HG03354 (cell line): Measurements from ENCODE around the gene TOGARAM1.

Experiments
- ATAC-seq: cut with Tn5 transposase; IDR thresholded peaks from one replicate; pipeline ENCODE4 v1.9.1; 2021; ENCODE audit warnings: mild to moderate bottlenecking; ENCODE audit not compliant: unreplicated experiment, poor library complexity, severe bottlenecking

TOGARAM1 gene

DNA sequence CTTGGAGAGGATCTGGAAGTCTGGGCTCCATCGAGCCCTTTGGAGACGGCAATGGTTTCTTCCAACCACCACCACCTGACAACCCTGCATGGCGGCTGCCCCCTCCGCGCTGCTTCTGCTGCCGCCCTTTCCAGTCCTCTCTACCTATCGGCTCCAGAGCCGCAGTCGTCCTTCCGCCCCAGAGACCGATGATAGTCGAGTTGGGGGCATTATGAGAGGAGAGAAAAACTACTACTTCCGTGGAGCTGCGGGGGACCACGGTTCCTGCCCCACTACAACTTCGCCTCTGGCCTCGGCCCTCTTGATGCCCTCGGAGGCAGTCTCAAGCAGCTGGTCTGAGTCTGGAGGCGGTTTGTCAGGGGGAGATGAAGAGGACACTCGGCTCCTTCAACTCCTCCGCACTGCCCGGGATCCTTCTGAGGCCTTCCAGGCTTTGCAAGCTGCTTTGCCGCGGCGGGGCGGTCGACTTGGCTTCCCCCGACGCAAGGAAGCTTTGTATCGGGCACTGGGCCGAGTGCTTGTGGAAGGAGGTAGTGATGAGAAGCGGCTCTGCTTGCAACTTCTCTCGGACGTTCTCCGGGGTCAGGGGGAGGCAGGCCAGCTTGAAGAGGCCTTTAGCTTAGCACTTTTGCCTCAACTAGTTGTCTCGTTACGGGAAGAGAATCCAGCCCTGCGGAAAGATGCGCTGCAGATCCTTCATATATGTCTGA is 499 bp downstream of the TOGARAM1 start:
- ATAC-seq = peak; percentile 37

DNA sequence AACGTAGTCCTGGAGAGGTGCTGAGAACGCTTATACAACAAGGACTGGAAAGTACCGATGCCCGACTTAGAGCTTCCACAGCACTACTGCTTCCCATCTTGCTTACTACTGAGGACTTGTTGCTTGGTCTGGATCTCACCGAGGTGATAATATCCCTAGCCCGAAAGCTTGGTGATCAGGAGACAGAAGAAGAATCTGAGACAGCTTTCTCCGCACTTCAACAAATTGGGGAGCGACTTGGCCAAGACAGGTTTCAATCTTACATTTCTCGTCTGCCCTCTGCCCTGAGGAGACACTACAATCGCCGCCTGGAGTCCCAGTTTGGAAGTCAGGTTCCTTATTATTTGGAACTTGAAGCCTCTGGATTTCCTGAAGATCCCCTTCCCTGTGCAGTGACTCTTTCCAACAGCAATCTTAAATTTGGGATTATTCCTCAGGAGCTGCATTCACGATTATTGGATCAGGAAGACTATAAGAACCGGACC is 1.1 kb downstream of the TOGARAM1 start:
- ATAC-seq = no peak

DNA sequence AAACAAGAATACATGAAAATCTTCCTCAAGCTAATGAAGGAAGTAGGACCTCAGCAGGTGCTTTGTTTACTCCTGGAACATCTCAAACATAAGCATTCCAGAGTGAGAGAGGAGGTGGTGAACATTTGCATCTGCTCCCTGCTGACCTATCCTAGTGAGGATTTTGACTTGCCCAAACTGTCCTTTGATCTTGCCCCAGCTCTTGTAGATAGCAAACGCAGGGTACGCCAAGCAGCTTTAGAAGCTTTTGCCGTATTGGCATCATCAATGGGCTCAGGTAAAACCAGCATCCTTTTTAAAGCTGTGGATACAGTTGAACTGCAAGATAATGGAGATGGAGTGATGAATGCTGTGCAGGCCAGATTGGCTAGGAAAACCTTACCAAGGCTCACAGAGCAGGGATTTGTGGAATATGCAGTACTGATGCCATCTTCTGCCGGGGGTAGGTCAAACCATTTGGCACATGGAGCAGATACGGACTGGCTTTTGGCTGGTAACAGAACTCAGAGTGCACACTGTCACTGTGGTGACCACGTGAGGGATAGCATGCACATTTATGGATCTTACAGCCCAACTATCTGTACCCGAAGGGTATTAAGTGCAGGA is 1.9 kb downstream of the TOGARAM1 start:
- ATAC-seq = no peak

DNA sequence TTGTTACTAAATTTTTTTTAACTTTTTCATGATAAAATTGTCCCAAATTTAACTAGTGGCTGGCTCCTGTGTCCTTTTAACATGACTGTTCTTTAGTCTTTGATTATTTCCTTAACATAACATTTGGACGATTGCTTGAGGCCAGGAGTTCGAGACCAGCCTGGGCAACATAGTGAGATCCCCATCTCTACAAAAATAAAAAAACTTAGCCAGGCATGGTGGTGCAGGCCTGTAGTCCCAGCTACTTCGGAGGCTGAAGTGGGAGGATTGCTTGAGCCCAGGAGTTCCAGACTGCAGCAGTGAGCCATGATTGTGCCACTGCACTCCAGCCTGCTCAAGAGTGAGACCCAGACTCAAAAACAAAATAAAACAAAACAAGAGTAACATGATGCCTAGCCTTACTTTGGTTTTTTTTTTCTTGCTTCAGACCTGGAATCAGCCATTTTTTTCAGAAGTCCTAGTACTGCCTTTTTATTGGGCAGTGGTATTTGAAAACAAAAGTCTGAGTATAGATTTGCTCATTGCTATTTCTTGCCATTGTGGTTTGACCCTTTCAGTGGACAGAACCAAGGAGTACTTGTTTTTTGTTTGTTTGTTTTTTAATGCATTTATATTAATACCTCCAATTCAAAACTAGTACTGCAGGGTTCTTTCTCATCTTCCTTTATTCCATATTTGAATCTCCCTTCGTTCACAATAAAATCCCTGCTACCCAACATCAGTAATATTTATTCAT is 4.8 kb downstream of the TOGARAM1 start:
- no peak for ATAC-seq

DNA sequence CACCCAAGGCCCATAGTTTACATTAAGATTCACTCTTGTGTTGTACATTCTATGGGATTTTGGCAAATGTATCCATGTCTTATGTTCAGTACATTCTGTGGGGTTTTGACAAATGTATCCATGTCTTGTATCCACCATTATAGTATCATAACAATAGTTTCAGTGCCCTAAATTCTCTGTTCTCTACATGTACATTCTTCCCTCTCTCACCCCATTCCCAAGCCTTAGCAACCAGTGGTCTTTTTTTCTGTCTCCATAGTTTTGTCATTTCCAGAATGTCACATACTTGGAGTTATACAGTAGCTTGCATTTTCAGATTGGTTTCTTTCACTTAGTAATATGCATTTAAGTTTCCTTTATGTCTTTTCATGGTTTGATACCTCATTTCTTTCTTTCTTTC is 6.7 kb downstream of the TOGARAM1 start:
- ATAC-seq = no peak

DNA sequence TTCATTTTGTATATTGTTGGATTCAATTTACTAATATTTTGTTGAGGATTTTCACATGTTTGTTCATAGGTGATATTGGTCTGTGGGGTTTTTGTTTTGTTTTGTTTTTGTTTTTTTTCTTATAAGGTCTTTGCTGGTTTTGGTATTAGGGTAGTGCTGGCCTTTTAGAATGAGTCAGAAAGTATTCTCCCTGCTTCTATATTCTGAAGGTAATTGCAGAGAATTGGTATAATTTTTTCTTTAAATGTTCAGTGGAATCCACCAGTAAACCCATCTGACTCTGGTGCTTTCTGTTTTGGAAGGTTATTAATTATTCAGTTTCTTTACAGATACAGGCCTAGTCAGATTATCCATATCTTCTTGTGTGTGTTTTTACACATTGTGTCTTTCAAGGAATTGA is 8.9 kb downstream of the TOGARAM1 start:
- ATAC-seq = no peak

DNA sequence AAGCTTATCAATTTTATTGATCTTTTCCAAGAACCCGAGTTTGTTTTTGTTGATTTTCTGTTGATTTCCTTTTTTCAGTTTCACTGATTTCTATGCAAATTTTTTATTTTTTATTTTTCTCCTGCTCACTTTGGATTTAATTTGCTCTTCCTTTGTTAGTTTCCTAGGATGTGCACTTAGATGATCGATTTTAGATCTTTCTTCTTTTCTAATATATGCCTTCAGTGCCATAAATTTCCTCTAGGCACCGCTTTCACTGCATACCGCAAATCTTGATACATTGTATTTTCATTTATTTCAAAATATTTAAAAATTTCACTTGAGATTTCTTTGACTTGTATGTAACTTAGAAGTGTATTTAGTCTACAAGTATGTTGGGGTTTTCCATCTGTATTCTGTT is 9.5 kb downstream of the TOGARAM1 start:
- no peak for ATAC-seq

DNA sequence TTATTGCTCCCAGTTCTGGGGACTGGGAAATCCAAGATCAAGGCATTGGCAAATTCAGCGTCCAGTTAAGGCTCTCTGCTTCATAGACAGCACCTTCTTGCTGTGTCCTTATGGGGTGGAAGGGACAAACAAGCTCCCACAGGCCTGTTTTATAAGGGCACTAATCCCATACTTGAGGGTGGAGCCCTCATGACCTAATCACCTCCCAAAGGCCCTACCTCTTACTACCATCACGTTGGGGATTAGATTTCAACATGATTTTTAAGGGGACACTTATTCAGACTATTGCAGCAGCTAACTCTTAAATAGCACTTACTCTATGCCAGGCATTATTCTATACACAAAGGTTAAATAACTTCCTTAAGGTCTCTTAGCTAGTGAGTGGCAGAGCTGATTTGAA is 17.3 kb downstream of the TOGARAM1 start:
- ATAC-seq = no peak

DNA sequence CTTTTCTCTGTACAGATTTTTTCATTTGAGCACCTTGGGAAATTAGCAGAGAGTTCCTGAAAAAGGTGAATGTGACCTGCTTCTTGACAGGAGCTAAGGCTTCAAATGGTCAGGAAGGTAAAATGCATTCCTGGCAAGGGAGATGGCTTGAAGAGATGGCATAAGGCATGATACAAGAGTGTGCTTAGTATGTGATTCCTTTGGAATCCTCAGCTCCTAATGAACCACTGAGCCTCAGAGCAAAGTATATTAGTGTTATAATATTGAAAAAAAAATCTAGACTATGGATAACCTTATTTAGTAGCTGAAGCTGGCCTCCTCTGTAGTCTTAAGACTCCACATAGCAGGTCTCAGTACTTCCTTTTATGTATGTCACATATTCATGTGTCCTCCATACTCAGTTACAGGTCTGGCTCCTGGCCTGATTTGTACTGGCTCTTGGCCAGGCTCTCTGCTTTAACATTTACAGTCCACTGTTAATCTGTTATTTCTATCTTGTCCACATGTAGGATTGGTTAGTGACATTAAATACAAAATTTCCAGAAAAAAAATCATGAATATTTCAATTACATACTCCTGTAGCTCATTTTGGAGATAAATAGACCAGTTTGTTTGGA is 17.9 kb downstream of the TOGARAM1 start:
- ATAC-seq = no peak

DNA sequence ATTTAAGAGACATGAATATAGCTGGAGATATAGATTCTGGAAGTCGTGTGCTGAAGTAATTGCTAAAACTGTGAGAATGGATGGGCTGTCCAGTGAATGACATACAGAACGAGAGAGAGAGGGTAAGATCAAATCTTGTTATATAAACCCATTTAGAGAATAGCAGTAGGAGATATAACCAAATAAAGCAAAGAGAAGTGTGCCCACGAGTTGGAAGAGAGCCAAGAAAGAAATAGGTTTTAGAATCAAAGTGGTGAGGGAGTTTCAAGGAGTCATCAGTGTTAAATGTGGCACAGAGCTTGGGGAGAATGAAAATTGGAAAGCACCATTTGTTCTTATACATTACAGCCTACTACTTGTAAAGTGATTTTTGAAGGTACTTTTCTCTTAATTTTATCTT is 19.2 kb downstream of the TOGARAM1 start:
- ATAC-seq = no peak

DNA sequence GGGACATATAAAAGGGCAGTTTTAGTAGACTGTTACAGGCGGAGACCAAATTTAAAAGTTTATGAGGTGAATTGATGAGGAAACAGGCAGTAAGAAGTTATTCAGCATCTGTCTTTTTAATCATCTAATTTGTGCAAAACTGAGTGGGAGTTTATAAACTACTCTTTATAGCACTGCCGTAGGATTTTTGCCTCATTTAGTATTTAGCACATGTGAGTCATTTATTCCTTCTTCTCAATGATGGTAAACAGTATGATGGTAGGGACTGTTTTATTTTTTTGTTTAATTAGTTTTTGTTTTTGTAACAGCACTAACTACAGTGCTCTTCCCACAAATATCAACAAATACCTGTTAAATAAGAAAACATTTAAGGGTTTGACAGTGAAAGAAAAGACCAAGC is 20.6 kb downstream of the TOGARAM1 start:
- ATAC-seq = no peak

DNA sequence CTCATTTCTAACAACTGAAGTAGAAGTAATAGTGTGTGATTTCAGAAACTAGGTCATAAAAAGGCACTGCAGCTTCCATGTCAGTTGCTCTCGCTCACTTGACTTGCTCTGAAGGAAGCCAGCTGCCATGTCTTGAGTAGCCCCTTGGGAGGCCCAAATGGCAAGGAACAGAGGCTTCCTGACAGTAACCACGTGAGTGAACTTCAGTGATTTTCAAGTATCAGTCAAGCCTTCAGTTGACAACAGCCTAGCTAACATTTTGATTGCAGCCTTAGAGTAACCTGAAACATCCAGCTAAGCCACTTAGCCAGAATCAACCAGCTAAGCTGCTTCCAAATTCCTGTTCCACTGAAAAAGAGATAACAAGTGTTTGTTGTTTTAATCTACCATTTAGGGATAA is 26.7 kb downstream of the TOGARAM1 start:
- no peak for ATAC-seq

DNA sequence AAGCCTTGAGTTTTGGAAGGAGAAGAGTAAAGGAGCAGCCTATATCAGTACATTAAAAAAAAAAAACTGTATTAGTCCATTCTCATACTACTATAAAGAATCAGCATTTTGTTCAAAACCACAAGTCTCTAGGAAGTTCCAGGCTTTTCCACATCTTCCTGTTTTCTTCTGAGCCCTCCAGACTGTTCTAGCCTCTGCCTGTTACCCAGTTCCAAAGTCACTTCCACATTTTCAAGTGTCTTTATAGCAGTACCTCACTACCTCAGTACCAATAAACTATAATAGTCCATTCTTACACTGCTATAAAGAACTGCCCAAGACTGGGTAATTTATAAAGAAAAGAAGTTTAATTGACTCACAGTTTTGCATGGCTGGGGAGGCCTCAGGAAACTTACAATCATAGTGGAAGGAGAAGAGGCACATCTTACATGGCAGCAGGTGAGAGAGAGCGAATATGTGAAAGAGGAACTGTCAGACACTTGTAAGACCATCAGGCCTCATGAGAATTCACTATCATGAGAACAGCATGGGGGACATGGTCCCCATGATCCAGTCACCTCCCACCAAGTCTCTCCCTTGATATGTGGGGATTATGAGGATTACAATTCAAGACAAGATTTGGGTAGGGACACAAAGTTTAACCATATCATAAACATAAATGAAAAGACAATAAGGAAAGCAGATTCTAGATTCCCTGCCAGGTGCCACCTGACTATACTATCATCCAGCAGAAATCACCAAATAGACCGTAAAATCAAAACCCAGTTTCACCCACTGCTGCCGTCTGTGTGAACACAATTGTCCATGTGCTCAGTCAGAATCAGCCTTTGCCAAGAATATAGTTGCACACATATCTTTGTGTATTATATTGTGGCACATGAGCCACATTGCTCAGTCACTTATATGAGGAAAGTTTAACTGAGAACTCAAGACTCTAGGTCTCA is 27.8 kb downstream of the TOGARAM1 start:
- ATAC-seq = no peak

DNA sequence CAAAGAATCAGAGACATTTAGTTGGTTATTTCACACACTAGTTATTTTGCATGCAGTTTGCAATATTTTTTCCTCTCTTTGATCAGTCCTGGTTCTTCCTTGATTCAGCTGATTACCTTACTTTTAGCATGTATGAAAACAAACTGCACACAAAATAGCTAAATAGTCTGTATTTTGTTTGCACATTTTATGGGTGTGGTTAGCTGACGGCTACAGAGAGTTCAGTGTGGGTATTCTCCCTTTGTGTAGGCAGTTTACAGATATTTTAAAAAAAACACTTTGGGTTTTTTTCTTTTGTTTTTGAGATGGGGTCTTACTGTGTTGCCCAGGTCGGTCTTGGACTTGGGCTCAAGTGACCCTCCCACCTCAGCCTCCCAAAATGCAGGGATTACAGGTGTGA is 28.5 kb downstream of the TOGARAM1 start:
- ATAC-seq = no peak

DNA sequence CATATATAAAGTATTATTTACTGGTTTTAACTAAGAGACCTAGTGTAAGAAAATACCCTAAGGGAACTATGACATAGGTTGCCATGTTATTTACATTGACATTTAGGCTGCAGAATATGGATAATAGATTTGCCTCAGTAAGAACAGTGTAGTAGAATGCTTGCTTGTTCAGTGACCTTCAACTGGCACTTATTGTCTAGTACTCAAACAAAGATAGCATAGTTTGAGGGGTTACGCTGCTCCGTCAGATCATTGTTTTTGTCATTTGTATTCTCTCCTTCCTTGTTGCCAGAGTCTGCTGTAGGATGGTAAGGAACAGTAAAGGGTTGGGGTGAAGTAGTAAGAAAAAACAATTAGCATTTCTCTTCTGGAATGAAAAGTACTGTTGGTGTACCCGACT is 33.2 kb downstream of the TOGARAM1 start:
- no peak for ATAC-seq

DNA sequence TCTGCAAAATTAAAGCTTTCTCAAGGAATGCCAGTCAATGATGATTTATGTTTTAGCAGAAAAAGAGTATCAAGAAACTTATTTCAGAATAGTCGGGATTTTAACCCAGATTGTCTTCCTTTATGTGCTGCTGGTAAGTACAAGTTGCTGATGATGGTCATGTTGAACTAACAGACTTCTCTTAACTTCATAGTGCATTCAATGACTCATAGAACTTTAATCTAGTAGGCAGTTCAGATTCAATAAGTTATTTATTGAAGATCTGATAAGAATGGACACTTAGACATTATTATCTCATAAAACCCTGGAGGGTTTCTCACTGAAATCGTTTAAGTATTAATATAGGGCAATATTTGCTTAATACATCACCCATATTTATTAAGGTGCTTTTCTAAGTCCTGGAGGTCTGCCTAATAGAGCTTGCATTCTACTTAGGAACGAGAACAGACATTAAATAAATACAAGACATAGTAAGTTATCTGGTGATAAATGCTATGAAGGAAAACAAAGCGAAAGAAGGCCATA is 33.8 kb downstream of the TOGARAM1 start:
- no peak for ATAC-seq

DNA sequence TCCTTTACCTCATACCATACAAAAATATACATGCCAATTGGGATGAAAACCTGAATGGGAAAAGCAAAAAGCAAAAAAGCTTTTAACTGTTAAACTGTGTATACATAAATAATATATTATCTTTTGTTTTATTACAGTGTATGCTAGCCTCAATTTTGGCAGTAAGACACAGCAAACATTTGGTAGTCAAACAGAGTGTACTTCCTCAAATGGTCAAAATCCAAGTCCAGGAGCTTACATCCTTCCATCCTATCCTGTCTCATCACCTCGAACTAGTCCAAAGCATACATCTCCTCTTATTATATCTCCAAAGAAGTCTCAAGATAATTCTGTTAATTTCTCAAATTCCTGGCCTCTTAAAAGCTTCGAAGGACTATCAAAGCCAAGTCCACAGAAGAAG is 41.9 kb downstream of the TOGARAM1 start:
- no peak for ATAC-seq

DNA sequence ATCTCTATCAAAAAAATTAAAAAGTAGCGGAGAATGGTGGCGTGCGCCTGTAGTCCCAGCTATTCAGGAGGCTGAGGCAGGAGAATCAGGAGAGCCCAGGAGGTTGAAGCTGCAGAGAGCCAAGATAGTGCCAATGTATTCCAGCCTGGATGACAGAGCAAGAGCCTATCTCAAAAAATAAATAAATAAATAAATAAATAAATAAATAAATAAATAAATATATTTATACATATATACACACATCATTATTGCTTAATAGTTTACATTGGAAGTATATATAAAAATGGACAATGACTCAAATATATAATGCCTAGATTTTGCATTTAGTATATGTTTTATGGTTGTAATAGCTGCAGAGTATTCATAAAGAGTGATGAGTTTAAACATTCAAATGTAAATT is 53.1 kb downstream of the TOGARAM1 start:
- ATAC-seq = no peak

DNA sequence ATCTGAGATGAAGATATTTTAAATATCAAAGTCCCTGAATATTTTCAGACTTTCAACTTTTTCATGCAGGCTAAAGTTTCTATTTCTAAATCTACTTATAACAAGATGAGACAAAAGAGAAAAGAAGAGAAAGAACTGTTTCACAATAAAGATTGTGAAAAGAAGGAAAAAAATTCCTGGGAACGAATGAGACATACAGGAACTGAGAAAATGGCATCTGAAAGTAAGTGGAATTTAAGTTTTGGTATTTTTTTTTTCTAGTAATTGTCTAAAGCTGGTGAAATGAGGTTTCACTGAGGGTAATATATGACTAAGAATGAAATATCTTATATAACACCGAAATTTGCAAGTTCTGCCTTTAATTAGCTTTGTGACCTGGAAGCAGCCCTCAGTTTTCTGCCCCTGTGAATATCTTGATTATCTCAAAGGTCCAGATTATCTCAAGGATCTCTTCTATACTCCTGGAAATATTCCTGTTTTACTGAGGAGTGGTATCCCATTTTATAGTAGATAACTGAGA is 66.2 kb downstream of the TOGARAM1 start:
- no peak for ATAC-seq
